ENCODE measurements around the gene NEK5. TPM values are rescaled to one million over a fixed set of nuclear protein-coding genes. Genes with fewer than 3 reads are reported as not detected.

The NEK5 gene
- total RNA-seq, 2 donors from 2014 or later = 0.33 to 0.78 TPM

DNA sequence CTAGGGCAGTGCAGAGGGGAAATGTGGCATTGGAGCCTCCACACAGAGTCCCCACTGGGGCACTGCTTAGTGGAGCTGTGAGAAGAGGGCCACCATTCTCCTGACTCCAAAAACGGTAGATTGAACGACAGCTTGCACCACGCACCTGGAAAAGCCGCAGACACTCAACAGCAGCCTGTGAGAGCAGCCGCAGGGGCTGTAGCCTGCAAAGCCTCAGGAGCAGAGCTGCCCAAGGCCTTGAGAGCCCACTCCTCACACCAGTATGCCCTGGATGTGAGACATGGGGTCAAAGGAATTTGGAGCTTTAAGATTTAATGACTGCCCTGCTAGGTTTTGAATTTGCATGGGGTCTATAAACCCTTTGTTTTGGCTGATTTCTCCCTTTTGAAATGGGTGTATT is 31.7 kb downstream of the NEK5 start:
- TF ChIP-seq POLR2A (IDR thresholded peaks at IDR 0.05) = no peak
- TF ChIP-seq, protein P1, sequence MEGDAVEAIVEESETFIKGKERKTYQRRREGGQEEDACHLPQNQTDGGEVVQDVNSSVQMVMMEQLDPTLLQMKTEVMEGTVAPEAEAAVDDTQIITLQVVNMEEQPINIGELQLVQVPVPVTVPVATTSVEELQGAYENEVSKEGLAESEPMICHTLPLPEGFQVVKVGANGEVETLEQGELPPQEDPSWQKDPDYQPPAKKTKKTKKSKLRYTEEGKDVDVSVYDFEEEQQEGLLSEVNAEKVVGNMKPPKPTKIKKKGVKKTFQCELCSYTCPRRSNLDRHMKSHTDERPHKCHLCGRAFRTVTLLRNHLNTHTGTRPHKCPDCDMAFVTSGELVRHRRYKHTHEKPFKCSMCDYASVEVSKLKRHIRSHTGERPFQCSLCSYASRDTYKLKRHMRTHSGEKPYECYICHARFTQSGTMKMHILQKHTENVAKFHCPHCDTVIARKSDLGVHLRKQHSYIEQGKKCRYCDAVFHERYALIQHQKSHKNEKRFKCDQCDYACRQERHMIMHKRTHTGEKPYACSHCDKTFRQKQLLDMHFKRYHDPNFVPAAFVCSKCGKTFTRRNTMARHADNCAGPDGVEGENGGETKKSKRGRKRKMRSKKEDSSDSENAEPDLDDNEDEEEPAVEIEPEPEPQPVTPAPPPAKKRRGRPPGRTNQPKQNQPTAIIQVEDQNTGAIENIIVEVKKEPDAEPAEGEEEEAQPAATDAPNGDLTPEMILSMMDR (IDR thresholded peaks at IDR 0.05) = no peak
- Histone ChIP-seq H3K27ac (no peak overlapping the region), H3K9me3 (no peaks in the 10 kb centered on the region), H3K27me3 (no peaks in the 10 kb centered on the region), H3K4me3 (no peak overlapping the region), H3K36me3 (replicated peaks in 1 of 2; ENCODE audit: insufficient read depth in 1 of 2, low read depth in 2 of 2) (no peaks in the 10 kb centered on the region), H3K4me1 (no peaks in the 10 kb centered on the region)
- intact Hi-C loops (cut with DNase I) = no loop called here
- DNase-seq (no peak), ATAC-seq (no peak)
- 90 to 95% methylated on average over 2 to 5 of the region's 5 CpGs for WGBS, 2 donors

DNA sequence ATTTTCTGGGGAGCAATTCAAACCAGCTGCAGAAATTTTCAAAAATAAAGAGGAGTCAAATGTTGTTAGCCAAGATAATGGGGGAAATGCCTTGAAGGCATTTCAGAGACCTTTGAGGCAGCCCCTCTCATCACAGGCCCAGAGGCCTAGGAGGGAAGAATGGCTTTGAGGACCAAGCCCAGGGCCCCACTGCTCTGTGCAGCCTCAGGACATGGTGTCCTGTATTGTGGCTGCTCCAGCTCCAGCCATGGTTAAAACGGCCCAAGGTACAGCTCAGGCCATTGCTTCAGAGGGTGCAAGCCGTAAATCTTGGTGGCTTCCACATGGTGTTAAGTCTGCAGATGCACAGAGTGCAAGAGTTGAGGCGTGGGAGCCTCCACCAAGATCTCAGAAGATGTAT is 32.1 kb downstream of the NEK5 start:
- whole genome bisulfite sequencing, 2 donors = 78 to 85% methylated on average over 3 of the region's 3 CpGs
- Histone ChIP-seq H3K36me3 (replicated peaks in 1 of 2; ENCODE audit: insufficient read depth in 1 of 2, low read depth in 2 of 2) (no peaks in the 10 kb centered on the region), H3K27ac (no peak overlapping the region), H3K4me1 (no peaks in the 10 kb centered on the region), H3K27me3 (no peaks in the 10 kb centered on the region), H3K9me3 (no peaks in the 10 kb centered on the region), H3K4me3 (no peak overlapping the region)
- intact Hi-C loops (cut with DNase I) = no loop called here
- TF ChIP-seq, protein P1 (IDR thresholded peaks at IDR 0.05) = no peak
- no peak for TF ChIP-seq POLR2A (IDR thresholded peaks at IDR 0.05)
- ATAC-seq (no peak), DNase-seq (no peak)

DNA sequence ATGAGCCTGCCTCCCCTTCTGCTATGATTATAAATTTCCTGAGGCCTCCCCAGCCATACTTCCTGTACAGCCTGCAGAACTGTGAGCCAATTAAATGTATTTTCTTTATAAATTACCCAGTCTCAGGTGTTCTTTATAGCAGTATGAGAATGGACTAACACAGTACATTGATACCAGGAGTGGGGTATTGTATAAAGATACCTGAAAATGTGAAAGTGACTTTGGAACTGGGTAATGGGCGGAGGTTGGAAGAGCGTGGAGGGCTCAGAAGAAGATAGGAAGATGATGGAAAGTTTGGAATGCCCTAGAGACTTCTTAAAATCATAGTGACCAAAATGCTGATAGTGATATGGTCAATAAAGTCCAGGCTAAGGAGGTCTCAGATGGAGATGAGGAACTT is 32.8 kb downstream of the NEK5 start:
- WGBS, 2 donors = 93 to 97% methylated on average over 2 of the region's 2 CpGs
- no peaks in the 10 kb centered on the region for H3K36me3 ChIP-seq (replicated peaks in 1 of 2; ENCODE audit: insufficient read depth in 1 of 2, low read depth in 2 of 2)
- H3K27ac ChIP-seq = no peak overlapping the region
- DNase-seq (no peak), ATAC-seq (no peak)
- H3K27me3 ChIP-seq = no peaks in the 10 kb centered on the region
- H3K9me3 ChIP-seq = no peaks in the 10 kb centered on the region
- H3K4me3 ChIP-seq = no peak overlapping the region
- intact Hi-C loops (cut with DNase I) = no loop called here
- TF ChIP-seq, protein P1 (IDR thresholded peaks at IDR 0.05) = no peak
- TF ChIP-seq POLR2A (IDR thresholded peaks at IDR 0.05) = no peak
- no peaks in the 10 kb centered on the region for H3K4me1 ChIP-seq

DNA sequence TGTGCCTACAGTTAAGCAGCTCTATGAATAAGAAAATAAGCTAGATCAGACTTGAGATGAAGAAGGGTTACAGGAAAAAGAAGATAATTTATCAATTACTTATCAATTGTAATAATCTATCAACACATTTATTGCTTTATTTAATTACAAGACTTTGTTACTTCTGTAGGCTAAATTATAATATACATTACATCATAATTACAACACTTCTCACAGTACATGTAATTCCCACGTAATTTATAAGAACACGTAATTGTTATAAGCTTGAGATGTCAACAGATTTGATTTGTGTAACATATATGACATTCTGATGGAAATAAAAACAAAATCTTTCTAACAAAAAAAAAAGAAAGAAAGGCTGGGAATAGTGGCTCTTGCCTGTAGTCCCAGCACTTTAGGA is 36.8 kb downstream of the NEK5 start:
- no peak for TF ChIP-seq POLR2A (IDR thresholded peaks at IDR 0.05)
- TF ChIP-seq, protein P1 (IDR thresholded peaks at IDR 0.05) = no peak
- H3K4me1 ChIP-seq = no peaks in the 10 kb centered on the region
- DNase-seq (no peak), ATAC-seq (no peak)
- H3K4me3 ChIP-seq = no peak overlapping the region
- H3K36me3 ChIP-seq (replicated peaks in 1 of 2; ENCODE audit: insufficient read depth in 1 of 2, low read depth in 2 of 2) = no peaks in the 10 kb centered on the region
- 73 to 84% methylated on average over 2 of the region's 2 CpGs for WGBS, 2 donors
- no peaks in the 10 kb centered on the region for H3K9me3 ChIP-seq
- intact Hi-C loops (cut with DNase I) = no loop called here
- no peak overlapping the region for H3K27ac ChIP-seq
- no peaks in the 10 kb centered on the region for H3K27me3 ChIP-seq

DNA sequence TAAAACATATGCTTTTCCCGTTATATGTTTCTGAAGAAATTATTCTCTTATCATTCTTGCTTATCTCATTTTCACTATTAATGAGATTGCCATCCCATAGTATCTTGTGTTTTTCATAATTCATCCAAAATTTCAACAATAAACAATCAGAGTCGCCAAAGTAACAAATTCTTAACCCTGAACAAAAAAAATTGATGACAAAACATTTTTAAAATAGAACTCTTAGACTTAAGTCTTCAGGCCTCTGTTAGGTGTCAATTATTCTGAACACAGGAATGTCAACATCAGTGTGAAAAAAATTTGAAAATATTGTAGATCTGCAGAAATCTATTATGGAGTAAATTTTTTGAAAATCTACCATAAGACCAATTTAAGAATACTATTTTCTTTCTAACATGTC is 37.4 kb downstream of the NEK5 start:
- no peak overlapping the region for H3K4me3 ChIP-seq

More for the DNA sequence above, 37.4 kb downstream of the NEK5 start:
- Histone ChIP-seq H3K9me3 (no peaks in the 10 kb centered on the region), H3K27me3 (no peaks in the 10 kb centered on the region), H3K4me1 (no peaks in the 10 kb centered on the region), H3K27ac (no peak overlapping the region), H3K36me3 (replicated peaks in 1 of 2; ENCODE audit: insufficient read depth in 1 of 2, low read depth in 2 of 2) (no peaks in the 10 kb centered on the region)
- no peak for DNase-seq
- no peak for ATAC-seq
- intact Hi-C loops (cut with DNase I) = no loop called here
- no peak for TF ChIP-seq POLR2A (IDR thresholded peaks at IDR 0.05)
- TF ChIP-seq, protein P1 (IDR thresholded peaks at IDR 0.05) = no peak
- WGBS, 2 donors = 55 to 61% methylated on average over 2 of the region's 2 CpGs

All from body of pancreas (tissue), 4 donors.